H1 (cell line): Measurements from ENCODE around the gene CHCHD6. TPM values are rescaled to one million over a fixed set of nuclear protein-coding genes. Genes with fewer than 3 reads are reported as not detected.

Experiments
- ATF2 ChIP-seq: IDR thresholded peaks from 2 replicates; pipeline ENCODE4 v1.6.1; 2012; ENCODE audit warnings: low read length, inconsistent platforms
- HDAC6 ChIP-seq: IDR thresholded peaks from one replicate; pipeline ENCODE4 v1.7.1; 2012; ENCODE audit warnings: low read depth, mild to moderate bottlenecking, inconsistent platforms, low read length, moderate library complexity
- JUND ChIP-seq: IDR thresholded peaks from 2 replicates; pipeline ENCODE4 v1.6.1; 2011; ENCODE audit warnings: mild to moderate bottlenecking, improper control_type of control experiment, low read length
- SIRT6 ChIP-seq: IDR thresholded peaks from one replicate; pipeline ENCODE4 v1.7.1; 2012; ENCODE audit warnings: low read length, inconsistent platforms
- SRF ChIP-seq: IDR thresholded peaks from 2 replicates; pipeline ENCODE4 v1.6.1; 2011; ENCODE audit warnings: mild to moderate bottlenecking, low read depth, low read length, moderate library complexity
- polyA plus RNA-seq, 7 experiments: library from polyadenylated mRNA; depleted of rRNA in 3 of 7; stranded (reverse) in 5 of 7; unstranded in 2 of 7; fragments of >200 nt in 5 of 7; fragments of 200-250 nt in 2 of 7; gene quantifications; 1 replicate in 5 of 7; 2 replicates in 1 of 7; 4 replicates in 1 of 7; pipeline versions ENCODE4 v1.2.1 to v1.2.3, GENCODE V29; 2011 to 2013; ENCODE audit warnings: missing spikeins in 2 of 7, mixed read lengths in 2 of 7
- total RNA-seq: library from RNA; stranded (reverse); fragmentation: NEBNext Ultra II Directional; extraction: Animal tissue kit (Norgen Biotek cat#: 25700); gene quantifications from 2 replicates; pipeline ENCODE4 v1.2.1, GENCODE V29; 2021

The CHCHD6 gene
- total and polyA plus RNA-seq, 2 of the 8 experiments (the other 6 are each of a cell fraction or from before 2014, with no cell fraction given) = 32.4 to 37.6 TPM

GRCh38 chr3:126851934-126852333 lies 147.9 kb downstream of the CHCHD6 start (continued):
- TF ChIP-seq SIRT6 (no peak), ATF2 (no peak), SRF (no peak), JUND (no peak), HDAC6 (no peak)
